Fibroblast of lung (primary cell): ENCODE measurements around the gene PCDHA11. TPM values are rescaled to one million over a fixed set of nuclear protein-coding genes. Genes with fewer than 3 reads are reported as not detected.

Experiments used
- DNase-seq, 2 donors: peaks; one replicate each; pipeline versions ENCODE4 v3.0.0 to v3.0.0-alpha.2; 2010; ENCODE audit warnings: low read depth in 2 of 2
- H2AFZ ChIP-seq: 2 replicates; pipeline ENCODE4 v1.5.1; 2012; ENCODE audit warnings: low read length, control low read depth, inconsistent platforms
- H3K27ac ChIP-seq: 2 replicates; pipeline ENCODE4 v1.5.1; 2011; ENCODE audit warnings: low read length, control low read depth; ENCODE audit not compliant: insufficient read depth
- H3K27me3 ChIP-seq: 2 replicates; pipeline ENCODE4 v1.5.1; 2011; ENCODE audit warnings: mild to moderate bottlenecking, low read length; ENCODE audit not compliant: control insufficient read depth, insufficient read depth
- H3K36me3 ChIP-seq: 2 replicates; pipeline ENCODE4 v1.5.1; 2011; ENCODE audit warnings: low read length; ENCODE audit not compliant: control insufficient read depth, insufficient read depth
- H3K4me1 ChIP-seq: 2 replicates; pipeline ENCODE4 v1.5.1; 2011; ENCODE audit warnings: low read length; ENCODE audit not compliant: control insufficient read depth, insufficient read depth; ENCODE audit errors: extremely low read depth
- H3K4me2 ChIP-seq: 2 replicates; pipeline ENCODE4 v1.5.1; 2011; ENCODE audit warnings: low read length, control low read depth; ENCODE audit not compliant: insufficient read depth; ENCODE audit errors: extremely low read depth
- H3K4me3 ChIP-seq, 4 experiments: fragments of 200-600 bp in 1 of 4; sonication (generic) in 1 of 4; replicated peaks in 1 of 4; 2 replicates each; pipeline ENCODE4 v1.5.1; 2011 to 2016; ENCODE audit warnings: low read length in 4 of 4, low read depth in 3 of 4, mild to moderate bottlenecking in 3 of 4, control low read depth in 2 of 4, inconsistent platforms in 1 of 4, mixed read lengths in 1 of 4; ENCODE audit not compliant: insufficient read depth in 1 of 4; ENCODE audit errors: control extremely low read depth in 1 of 4
- H3K79me2 ChIP-seq: 2 replicates; pipeline ENCODE4 v1.5.1; 2012; ENCODE audit warnings: mild to moderate bottlenecking, low read length, inconsistent platforms; ENCODE audit not compliant: control insufficient read depth, insufficient read depth
- H3K9ac ChIP-seq: 2 replicates; pipeline ENCODE4 v1.5.1; 2011; ENCODE audit warnings: mild to moderate bottlenecking, low read length, control low read depth; ENCODE audit not compliant: insufficient read depth
- H3K9me3 ChIP-seq: 2 replicates; pipeline ENCODE4 v1.5.1; 2012; ENCODE audit warnings: low read depth, low read length; ENCODE audit not compliant: control insufficient read depth, insufficient read depth
- H4K20me1 ChIP-seq: 2 replicates; pipeline ENCODE4 v1.5.1; 2011; ENCODE audit warnings: low read length; ENCODE audit not compliant: control insufficient read depth, insufficient read depth; ENCODE audit errors: extremely low read depth
- EZH2 ChIP-seq: IDR thresholded peaks from 2 replicates; pipeline ENCODE4 v1.5.1; 2012; ENCODE audit warnings: low read length, control low read depth, mild to moderate bottlenecking; ENCODE audit errors: missing control alignments
- polyA plus RNA-seq, 2 donors: library from polyadenylated mRNA; depleted of rRNA in 1 of 2; stranded (reverse) in 1 of 2; unstranded in 1 of 2; fragments of >200 nt; gene quantifications; 2 replicates each; pipeline ENCODE4 v1.2.1, GENCODE V29; 2011 to 2012; ENCODE audit warnings: missing spikeins in 1 of 2
- total RNA-seq: library from RNA; depleted of rRNA; stranded (reverse); fragments of >200 nt; gene quantifications from 2 replicates; pipeline ENCODE4 v1.2.1, GENCODE V29; 2014
- TF ChIP-seq, protein P1 (sequence below), 2 donors: IDR thresholded peaks in 1 of 2; conservative IDR thresholded peaks in 1 of 2; 1 replicate in 1 of 2; 2 replicates in 1 of 2; pipeline ENCODE4 v1.5.1; 2011 to 2012; ENCODE audit warnings: low read length in 2 of 2, control low read depth in 1 of 2, inconsistent platforms in 1 of 2, low read depth in 1 of 2, mild to moderate bottlenecking in 1 of 2

Gene PCDHA11
- total and polyA plus RNA-seq, 2 donors (not counting 1 experiment from before 2014, with no cell fraction given), result 0.15 to 0.66 TPM

DNA sequence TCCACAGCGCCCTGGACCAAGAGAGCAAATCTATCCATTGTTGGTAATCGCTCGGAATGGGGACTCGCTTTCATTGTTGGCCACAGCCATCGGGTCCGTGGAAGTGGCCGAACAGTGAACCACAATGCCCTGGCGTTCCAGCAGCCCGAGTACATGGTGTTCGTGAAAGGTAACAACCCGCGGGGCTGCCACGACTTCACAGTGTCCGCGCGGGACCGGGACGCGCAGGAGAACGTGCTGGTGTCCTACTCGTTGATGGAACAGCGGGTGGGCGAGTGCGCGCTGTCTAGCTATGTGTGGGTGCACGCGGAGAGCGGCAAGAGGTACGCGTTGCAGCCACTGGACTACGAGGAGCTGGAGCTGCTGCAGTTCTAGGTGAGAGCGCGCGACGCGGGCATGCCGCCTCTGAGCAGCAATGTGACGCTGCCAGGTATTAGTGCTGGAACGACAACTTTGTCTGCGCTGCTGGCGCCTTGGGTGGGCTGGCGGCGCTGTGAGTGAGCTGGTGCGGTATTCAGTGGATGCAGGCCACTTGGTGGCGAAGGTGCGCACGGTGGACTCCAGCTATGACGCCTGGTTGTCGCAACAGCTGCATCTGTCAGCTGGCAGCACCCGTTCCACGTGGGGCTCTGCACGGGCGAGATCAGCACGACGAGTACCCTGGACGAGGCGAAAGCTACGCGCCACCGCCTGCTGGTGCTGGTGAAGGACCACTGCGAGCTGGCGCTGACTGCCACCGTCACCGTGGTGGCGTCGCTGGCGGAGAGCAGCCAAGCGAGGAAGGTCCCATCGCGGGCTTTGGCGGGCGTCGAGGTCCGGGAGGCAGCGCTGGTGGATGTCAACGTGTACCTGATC lies 6.1 kb upstream of the PCDHA11 start:
- Histone ChIP-seq H3K79me2 (no peaks in the 10 kb centered on the region), H3K4me1 (no peaks in the 10 kb centered on the region), H3K9me3 (no peaks in the 10 kb centered on the region), H3K36me3 (no peaks in the 10 kb centered on the region), H3K27ac (no peak overlapping the region), H3K4me3 (no peak overlapping the region), H3K9ac (no peak overlapping the region), H3K27me3 (no peaks in the 10 kb centered on the region), H2AFZ (no peak overlapping the region), H3K4me2 (no peak overlapping the region), H4K20me1 (no peaks in the 10 kb centered on the region)
- no peak for TF ChIP-seq EZH2
- TF ChIP-seq, protein P1, sequence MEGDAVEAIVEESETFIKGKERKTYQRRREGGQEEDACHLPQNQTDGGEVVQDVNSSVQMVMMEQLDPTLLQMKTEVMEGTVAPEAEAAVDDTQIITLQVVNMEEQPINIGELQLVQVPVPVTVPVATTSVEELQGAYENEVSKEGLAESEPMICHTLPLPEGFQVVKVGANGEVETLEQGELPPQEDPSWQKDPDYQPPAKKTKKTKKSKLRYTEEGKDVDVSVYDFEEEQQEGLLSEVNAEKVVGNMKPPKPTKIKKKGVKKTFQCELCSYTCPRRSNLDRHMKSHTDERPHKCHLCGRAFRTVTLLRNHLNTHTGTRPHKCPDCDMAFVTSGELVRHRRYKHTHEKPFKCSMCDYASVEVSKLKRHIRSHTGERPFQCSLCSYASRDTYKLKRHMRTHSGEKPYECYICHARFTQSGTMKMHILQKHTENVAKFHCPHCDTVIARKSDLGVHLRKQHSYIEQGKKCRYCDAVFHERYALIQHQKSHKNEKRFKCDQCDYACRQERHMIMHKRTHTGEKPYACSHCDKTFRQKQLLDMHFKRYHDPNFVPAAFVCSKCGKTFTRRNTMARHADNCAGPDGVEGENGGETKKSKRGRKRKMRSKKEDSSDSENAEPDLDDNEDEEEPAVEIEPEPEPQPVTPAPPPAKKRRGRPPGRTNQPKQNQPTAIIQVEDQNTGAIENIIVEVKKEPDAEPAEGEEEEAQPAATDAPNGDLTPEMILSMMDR (conservative IDR thresholded peaks at IDR 0.05 in 1 of 2, IDR thresholded peaks at IDR 0.05 in 1 of 2; ENCODE audit: low read depth in 1 of 2, low read length in 2 of 2), result no peak
- no peak for DNase-seq

DNA sequence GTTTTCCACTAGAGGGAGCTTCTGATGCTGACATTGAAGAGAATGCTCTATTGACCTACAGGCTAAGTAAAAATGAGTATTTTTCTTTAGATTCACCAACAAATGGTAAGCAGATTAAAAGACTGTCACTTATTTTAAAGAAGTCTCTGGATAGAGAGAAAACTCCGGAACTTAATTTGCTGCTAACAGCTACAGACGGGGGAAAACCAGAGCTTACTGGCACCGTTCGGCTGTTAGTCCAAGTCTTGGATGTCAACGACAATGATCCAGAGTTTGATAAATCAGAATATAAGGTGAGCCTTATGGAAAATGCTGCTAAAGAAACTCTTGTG lies 764 bp downstream of the PCDHA11 start:
- H3K9ac ChIP-seq, result no peak overlapping the region
- no peak for DNase-seq
- H3K4me1 ChIP-seq, result no peaks in the 10 kb centered on the region
- H3K4me3 ChIP-seq, result no peak overlapping the region
- H3K79me2 ChIP-seq, result no peaks in the 10 kb centered on the region
- no peak overlapping the region for H3K27ac ChIP-seq
- H3K27me3 ChIP-seq, result no peaks in the 10 kb centered on the region
- H3K36me3 ChIP-seq, result no peaks in the 10 kb centered on the region
- no peak overlapping the region for H2AFZ ChIP-seq
- no peaks in the 10 kb centered on the region for H4K20me1 ChIP-seq
- no peak overlapping the region for H3K4me2 ChIP-seq
- no peak for TF ChIP-seq EZH2
- TF ChIP-seq, protein P1 (conservative IDR thresholded peaks at IDR 0.05 in 1 of 2, IDR thresholded peaks at IDR 0.05 in 1 of 2; ENCODE audit: low read depth in 1 of 2, low read length in 2 of 2), result no peak
- no peaks in the 10 kb centered on the region for H3K9me3 ChIP-seq

DNA sequence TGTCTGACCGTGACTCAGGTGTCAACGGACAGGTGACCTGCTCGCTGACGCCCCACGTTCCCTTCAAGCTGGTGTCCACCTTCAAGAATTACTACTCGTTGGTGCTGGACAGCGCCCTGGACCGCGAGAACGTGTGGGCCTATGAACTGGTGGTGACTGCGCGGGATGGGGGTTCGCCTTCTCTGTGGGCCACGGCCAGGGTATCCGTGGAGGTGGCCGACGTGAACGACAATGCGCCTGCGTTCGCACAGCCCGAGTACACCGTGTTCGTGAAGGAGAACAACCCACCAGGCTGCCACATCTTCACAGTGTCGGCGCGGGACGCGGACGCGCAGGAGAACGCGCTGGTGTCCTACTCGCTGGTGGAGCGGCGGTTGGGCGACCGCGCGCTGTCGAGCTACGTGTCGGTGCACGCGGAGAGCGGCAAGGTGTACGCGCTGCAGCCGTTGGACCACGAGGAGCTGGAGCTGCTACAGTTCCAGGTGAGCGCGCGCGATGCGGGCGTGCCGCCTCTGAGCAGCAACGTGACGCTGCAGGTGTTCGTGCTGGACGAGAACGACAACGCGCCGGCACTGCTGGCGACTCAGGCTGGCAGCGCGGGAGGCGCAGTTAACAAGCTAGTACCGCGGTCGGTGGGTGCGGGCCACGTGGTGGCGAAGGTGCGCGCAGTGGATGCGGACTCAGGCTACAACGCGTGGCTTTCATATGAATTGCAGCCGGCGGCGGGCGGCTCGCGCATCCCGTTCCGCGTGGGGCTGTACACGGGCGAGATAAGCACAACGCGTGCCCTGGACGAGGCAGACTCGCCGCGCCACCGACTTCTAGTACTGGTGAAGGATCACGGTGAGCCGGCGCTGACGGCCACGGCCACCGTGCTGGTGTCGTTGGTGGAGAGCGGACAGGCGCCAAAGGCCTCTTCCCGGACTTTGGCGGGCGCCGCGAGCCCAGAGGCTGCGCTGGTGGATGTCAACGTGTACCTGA lies 1.8 kb downstream of the PCDHA11 start:
- Histone ChIP-seq H3K27me3 (no peaks in the 10 kb centered on the region), H4K20me1 (no peaks in the 10 kb centered on the region), H3K4me1 (no peaks in the 10 kb centered on the region), H3K4me3 (no peak overlapping the region), H3K79me2 (no peaks in the 10 kb centered on the region), H3K9me3 (no peaks in the 10 kb centered on the region), H3K9ac (no peak overlapping the region), H3K27ac (no peak overlapping the region), H2AFZ (no peak overlapping the region), H3K36me3 (no peaks in the 10 kb centered on the region), H3K4me2 (no peak overlapping the region)
- DNase-seq, result no peak
- TF ChIP-seq, protein P1 (conservative IDR thresholded peaks at IDR 0.05 in 1 of 2, IDR thresholded peaks at IDR 0.05 in 1 of 2; ENCODE audit: low read depth in 1 of 2, low read length in 2 of 2), result no peak
- no peak for TF ChIP-seq EZH2
